Amniotic stem cell (primary cell): ENCODE measurements around the gene GAS2L2.
A peak's percentile ranks its signal among the peaks of the same experiment; 100 is the strongest.
"Not testable (repeated sequence)": the region's sequence is repeated elsewhere in the genome, so short reads cannot be mapped to it uniquely, and the experiment has no call there.

ENCODE experiments used
- DNase-seq: peaks from one replicate; lab custom pipeline; 2025; lab: John Stamatoyannopoulos, UW

The GAS2L2 gene

GRCh38 chr17:35727635-35728034 is 25.4 kb downstream of the GAS2L2 start:
- no peak for DNase-seq

- no peak for DNase-seq
Measured at GRCh38 chr17:35726953-35727460, 26.0 kb downstream of the GAS2L2 start.

DNA sequence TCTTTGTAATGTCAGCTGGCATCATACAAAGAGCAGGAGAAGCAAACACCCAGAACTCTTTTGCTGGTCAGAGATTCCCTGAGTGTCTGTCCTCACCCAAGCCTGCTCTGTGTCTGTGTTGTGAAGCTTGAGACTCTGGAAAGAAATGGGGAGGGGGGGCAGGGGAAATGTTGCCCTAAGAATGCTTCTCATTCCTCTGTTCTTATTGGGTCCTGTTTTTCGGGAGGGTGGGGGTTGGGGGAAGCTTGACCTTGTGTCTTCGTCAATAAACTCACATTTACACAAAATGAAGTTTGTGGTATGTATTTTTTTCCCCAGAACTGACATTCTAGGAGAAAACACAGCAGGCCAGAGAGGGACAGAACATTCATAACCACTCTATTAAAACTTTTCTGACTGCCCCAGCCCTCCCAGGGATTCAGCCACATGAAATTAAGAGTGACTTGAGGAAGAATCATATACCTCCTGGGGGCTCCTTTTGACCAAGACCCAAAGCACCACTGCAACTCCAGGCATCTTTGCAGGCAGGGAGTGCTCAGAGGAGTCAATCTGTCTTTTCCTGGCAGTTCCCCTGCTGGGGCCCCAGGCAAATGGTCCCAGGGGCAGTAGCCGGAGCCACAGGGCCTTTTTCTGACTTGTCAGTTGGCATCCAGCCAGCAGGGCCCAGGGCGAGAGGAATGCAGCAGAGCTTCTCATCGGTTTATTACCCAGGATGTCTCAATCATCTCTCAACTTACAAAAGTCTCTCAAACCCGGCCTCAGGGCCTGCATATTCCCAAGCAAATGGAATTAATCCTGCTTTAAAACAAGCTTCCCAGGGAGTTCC is 26.7 kb downstream of the GAS2L2 start:
- DNase-seq: peak; percentile 58

GRCh38 chr17:35725802-35726126 is 27.3 kb downstream of the GAS2L2 start:
- no peak for DNase-seq

DNA sequence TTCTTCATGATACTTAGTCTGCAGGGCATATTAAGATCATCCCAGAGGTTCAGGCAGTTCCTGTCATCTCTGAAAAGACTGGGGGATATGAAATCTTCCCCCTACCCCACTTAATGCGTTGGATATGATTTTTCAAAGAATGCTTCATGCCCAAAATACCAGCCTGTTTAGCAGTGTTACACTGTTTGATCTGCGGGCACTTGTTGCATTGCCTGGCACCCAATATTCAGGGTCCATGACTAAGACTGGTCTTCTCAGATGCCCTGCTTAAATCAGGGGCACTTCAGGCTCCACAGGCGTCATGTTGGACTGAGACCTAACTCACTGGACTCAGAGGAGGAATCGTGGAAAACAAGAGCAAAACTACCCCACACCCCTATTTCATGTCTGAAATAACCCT is 28.0 kb downstream of the GAS2L2 start:
- DNase-seq: no peak

GRCh38 chr17:35723735-35724134 is 29.3 kb downstream of the GAS2L2 start:
- DNase-seq: no peak

- no peak for DNase-seq
Measured at GRCh38 chr17:35717475-35717874, 35.6 kb downstream of the GAS2L2 start.

DNA sequence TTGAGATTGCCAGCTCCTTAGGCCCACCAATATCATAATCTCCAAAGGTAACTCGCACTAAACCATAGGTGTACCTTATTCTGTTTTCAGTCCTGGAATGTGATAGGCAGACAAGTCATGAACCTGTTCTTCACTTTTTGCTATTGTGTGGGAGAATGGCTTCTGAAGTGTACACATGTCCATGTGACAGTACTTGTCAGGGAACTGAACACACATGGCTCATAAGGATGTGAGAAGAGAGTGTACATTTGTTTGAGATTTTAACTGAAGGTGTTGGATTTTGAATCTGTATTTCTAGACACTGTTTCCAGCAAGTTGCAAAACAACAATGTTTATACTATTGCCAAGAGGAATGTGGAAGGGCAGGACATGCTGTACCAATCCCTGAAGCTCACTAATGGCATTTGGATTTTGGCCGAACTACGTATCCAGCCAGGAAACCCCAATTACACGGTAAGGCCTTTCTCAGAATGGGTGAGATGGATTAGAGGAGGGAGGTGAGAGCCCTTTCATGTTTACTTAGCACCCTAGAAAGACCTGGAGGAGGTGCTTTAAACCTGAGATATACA is 36.1 kb downstream of the GAS2L2 start:
- DNase-seq: no peak

- no peak for DNase-seq
Measured at GRCh38 chr17:35716173-35716572, 36.9 kb downstream of the GAS2L2 start.

DNA sequence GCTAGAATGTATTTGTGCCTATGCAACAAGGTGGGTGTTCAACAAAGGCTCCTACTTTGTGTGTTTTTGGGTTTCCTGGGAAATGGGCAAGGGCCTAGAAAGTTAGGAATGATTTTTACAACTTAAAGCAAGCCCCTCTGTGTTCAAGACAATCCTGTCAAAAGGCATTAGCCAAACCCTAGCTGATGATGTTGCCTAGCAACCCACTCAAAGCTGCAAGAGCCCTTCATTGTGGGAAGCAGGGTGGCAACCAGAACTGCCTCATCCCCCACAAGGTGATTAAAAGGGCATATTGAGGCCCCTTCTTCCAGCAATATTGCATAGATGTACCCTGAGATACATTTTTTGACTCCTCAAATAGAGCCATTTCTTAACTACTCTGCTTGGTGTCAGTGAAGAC is 37.6 kb downstream of the GAS2L2 start:
- no peak for DNase-seq

GRCh38 chr17:35714988-35715387 is 38.1 kb downstream of the GAS2L2 start:
- no peak for DNase-seq

- DNase-seq: peak; percentile 24
Measured at GRCh38 chr17:35713069-35713728, 39.8 kb downstream of the GAS2L2 start.

- DNase-seq: no peak
Measured at GRCh38 chr17:35710950-35711349, 42.1 kb downstream of the GAS2L2 start.

- no peak for DNase-seq
Measured at GRCh38 chr17:35709874-35710273, 43.2 kb downstream of the GAS2L2 start.

DNA sequence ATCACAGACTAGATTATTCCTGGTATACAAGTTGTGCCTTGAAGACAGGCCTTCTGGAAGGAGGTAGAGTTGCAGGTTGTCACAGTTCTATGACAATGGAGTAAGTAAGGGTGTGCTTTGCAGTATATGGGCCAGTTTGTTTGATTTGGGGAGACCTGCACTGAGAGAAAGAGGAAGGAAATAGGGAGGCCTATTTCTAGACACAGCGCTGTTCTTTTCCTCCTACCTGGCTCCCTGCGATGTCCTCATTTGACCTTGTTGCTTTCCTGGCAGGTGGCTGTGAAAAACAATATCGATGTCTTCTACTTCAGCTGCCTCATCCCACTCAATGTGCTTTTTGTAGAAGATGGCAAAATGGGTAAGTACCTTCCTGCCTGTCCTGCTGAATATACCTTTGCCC is 44.1 kb downstream of the GAS2L2 start:
- no peak for DNase-seq

- DNase-seq: no peak
Measured at GRCh38 chr17:35708149-35708548, 44.9 kb downstream of the GAS2L2 start.

- DNase-seq: no peak
Measured at GRCh38 chr17:35705705-35706104, 47.3 kb downstream of the GAS2L2 start.

DNA sequence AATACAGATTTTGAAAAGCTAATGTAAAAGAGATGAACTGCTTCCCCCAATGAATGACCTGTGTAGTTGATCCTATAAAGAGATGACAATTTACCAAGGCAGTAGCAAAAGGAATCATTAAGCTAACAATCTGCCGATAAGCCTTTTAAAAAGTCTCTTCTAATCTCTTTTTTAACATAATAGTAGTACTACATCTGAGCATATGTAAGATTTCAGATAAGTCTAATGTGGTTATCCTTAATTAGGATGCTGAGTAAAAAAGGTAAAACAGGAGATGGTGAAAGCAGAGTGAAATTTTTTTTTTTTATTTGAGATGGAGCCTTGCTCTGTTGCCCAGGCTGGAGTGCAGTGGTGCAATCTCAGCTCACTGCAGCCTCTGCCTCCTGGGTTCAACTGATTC is 47.8 kb downstream of the GAS2L2 start:
- no peak for DNase-seq

GRCh38 chr17:35703308-35703707 is 49.7 kb downstream of the GAS2L2 start:
- DNase-seq: not testable (repeated sequence)

GRCh38 chr17:35701491-35701890 is 51.5 kb downstream of the GAS2L2 start:
- no peak for DNase-seq

- no peak for DNase-seq
Measured at GRCh38 chr17:35700150-35700549, 52.9 kb downstream of the GAS2L2 start.

DNA sequence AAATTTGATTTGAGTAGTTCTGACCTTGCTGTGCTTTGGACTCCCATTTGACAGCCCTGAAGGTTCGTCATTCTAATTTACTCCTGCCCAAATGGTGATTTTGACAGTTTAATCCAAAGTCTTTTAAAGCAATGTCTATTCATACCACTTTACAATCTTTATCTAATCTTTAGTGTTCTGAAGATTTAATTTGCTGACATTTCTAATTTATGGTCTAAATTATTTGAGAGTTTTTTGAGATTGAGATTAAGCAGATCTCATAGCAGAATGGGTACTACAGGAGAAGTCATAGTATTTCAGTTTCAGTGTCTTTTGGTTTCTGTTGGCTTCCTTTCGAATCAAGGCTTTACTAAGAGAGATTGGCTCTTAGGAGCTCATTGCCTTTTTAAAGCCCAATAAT is 54.2 kb downstream of the GAS2L2 start:
- DNase-seq: no peak

- DNase-seq: no peak
Measured at GRCh38 chr17:35695613-35696012, 57.4 kb downstream of the GAS2L2 start.
